Fibroblast of lung (primary cell): ENCODE results near the gene LTB. TPM values are rescaled to one million over a fixed set of nuclear protein-coding genes. Genes with fewer than 3 reads are reported as not detected.

Source experiments
- DNase-seq, 2 donors: peaks; one replicate each; pipeline versions ENCODE4 v3.0.0 to v3.0.0-alpha.2; 2010; ENCODE audit warnings: low read depth in 2 of 2
- H2AFZ ChIP-seq: 2 replicates; pipeline ENCODE4 v1.5.1; 2012; ENCODE audit warnings: low read length, control low read depth, inconsistent platforms
- H3K27ac ChIP-seq: 2 replicates; pipeline ENCODE4 v1.5.1; 2011; ENCODE audit warnings: low read length, control low read depth; ENCODE audit not compliant: insufficient read depth
- H3K27me3 ChIP-seq: 2 replicates; pipeline ENCODE4 v1.5.1; 2011; ENCODE audit warnings: mild to moderate bottlenecking, low read length; ENCODE audit not compliant: control insufficient read depth, insufficient read depth
- H3K36me3 ChIP-seq: 2 replicates; pipeline ENCODE4 v1.5.1; 2011; ENCODE audit warnings: low read length; ENCODE audit not compliant: control insufficient read depth, insufficient read depth
- H3K4me1 ChIP-seq: 2 replicates; pipeline ENCODE4 v1.5.1; 2011; ENCODE audit warnings: low read length; ENCODE audit not compliant: control insufficient read depth, insufficient read depth; ENCODE audit errors: extremely low read depth
- H3K4me2 ChIP-seq: 2 replicates; pipeline ENCODE4 v1.5.1; 2011; ENCODE audit warnings: low read length, control low read depth; ENCODE audit not compliant: insufficient read depth; ENCODE audit errors: extremely low read depth
- H3K4me3 ChIP-seq, 4 experiments: fragments of 200-600 bp in 1 of 4; sonication (generic) in 1 of 4; replicated peaks in 1 of 4; 2 replicates each; pipeline ENCODE4 v1.5.1; 2011 to 2016; ENCODE audit warnings: low read length in 4 of 4, low read depth in 3 of 4, mild to moderate bottlenecking in 3 of 4, control low read depth in 2 of 4, inconsistent platforms in 1 of 4, mixed read lengths in 1 of 4; ENCODE audit not compliant: insufficient read depth in 1 of 4; ENCODE audit errors: control extremely low read depth in 1 of 4
- H3K79me2 ChIP-seq: 2 replicates; pipeline ENCODE4 v1.5.1; 2012; ENCODE audit warnings: mild to moderate bottlenecking, low read length, inconsistent platforms; ENCODE audit not compliant: control insufficient read depth, insufficient read depth
- H3K9ac ChIP-seq: 2 replicates; pipeline ENCODE4 v1.5.1; 2011; ENCODE audit warnings: mild to moderate bottlenecking, low read length, control low read depth; ENCODE audit not compliant: insufficient read depth
- H3K9me3 ChIP-seq: 2 replicates; pipeline ENCODE4 v1.5.1; 2012; ENCODE audit warnings: low read depth, low read length; ENCODE audit not compliant: control insufficient read depth, insufficient read depth
- H4K20me1 ChIP-seq: 2 replicates; pipeline ENCODE4 v1.5.1; 2011; ENCODE audit warnings: low read length; ENCODE audit not compliant: control insufficient read depth, insufficient read depth; ENCODE audit errors: extremely low read depth
- EZH2 ChIP-seq: IDR thresholded peaks from 2 replicates; pipeline ENCODE4 v1.5.1; 2012; ENCODE audit warnings: low read length, control low read depth, mild to moderate bottlenecking; ENCODE audit errors: missing control alignments
- polyA plus RNA-seq, 2 donors: library from polyadenylated mRNA; depleted of rRNA in 1 of 2; stranded (reverse) in 1 of 2; unstranded in 1 of 2; fragments of >200 nt; gene quantifications; 2 replicates each; pipeline ENCODE4 v1.2.1, GENCODE V29; 2011 to 2012; ENCODE audit warnings: missing spikeins in 1 of 2
- total RNA-seq: library from RNA; depleted of rRNA; stranded (reverse); fragments of >200 nt; gene quantifications from 2 replicates; pipeline ENCODE4 v1.2.1, GENCODE V29; 2014
- TF ChIP-seq, protein P1 (sequence below), 2 donors: IDR thresholded peaks in 1 of 2; conservative IDR thresholded peaks in 1 of 2; 1 replicate in 1 of 2; 2 replicates in 1 of 2; pipeline ENCODE4 v1.5.1; 2011 to 2012; ENCODE audit warnings: low read length in 2 of 2, control low read depth in 1 of 2, inconsistent platforms in 1 of 2, low read depth in 1 of 2, mild to moderate bottlenecking in 1 of 2

LTB gene
- total and polyA plus RNA-seq, 2 donors (not counting 1 experiment from before 2014, with no cell fraction given): not detected

- no peak overlapping the region for H3K27ac ChIP-seq
These were observed 8.8 kb downstream of the LTB start for GRCh38 chr6:31573239-31574105.

DNA sequence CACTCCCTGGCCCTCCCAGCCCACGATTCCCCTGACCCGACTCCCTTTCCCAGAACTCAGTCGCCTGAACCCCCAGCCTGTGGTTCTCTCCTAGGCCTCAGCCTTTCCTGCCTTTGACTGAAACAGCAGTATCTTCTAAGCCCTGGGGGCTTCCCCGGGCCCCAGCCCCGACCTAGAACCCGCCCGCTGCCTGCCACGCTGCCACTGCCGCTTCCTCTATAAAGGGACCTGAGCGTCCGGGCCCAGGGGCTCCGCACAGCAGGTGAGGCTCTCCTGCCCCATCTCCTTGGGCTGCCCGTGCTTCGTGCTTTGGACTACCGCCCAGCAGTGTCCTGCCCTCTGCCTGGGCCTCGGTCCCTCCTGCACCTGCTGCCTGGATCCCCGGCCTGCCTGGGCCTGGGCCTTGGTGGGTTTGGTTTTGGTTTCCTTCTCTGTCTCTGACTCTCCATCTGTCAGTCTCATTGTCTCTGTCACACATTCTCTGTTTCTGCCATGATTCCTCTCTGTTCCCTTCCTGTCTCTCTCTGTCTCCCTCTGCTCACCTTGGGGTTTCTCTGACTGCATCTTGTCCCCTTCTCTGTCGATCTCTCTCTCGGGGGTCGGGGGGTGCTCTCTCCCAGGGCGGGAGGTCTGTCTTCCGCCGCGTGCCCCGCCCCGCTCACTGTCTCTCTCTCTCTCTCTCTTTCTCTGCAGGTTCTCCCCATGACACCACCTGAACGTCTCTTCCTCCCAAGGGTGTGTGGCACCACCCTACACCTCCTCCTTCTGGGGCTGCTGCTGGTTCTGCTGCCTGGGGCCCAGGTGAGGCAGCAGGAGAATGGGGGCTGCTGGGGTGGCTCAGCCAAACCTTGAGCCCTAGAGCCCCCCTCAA is 9.9 kb downstream of the LTB start, which contains the start of gene LTA:
Gene LTA (plus strand): TSS at position 249 of the 871 bp plus-strand sequence. CDS start 454 bp downstream, at position 703.
- no peak for DNase-seq
- no peaks in the 10 kb centered on the region for H3K79me2 ChIP-seq
- TF ChIP-seq EZH2: no peak
- TF ChIP-seq, protein P1, sequence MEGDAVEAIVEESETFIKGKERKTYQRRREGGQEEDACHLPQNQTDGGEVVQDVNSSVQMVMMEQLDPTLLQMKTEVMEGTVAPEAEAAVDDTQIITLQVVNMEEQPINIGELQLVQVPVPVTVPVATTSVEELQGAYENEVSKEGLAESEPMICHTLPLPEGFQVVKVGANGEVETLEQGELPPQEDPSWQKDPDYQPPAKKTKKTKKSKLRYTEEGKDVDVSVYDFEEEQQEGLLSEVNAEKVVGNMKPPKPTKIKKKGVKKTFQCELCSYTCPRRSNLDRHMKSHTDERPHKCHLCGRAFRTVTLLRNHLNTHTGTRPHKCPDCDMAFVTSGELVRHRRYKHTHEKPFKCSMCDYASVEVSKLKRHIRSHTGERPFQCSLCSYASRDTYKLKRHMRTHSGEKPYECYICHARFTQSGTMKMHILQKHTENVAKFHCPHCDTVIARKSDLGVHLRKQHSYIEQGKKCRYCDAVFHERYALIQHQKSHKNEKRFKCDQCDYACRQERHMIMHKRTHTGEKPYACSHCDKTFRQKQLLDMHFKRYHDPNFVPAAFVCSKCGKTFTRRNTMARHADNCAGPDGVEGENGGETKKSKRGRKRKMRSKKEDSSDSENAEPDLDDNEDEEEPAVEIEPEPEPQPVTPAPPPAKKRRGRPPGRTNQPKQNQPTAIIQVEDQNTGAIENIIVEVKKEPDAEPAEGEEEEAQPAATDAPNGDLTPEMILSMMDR (conservative IDR thresholded peaks at IDR 0.05 in 1 of 2, IDR thresholded peaks at IDR 0.05 in 1 of 2; ENCODE audit: low read depth in 1 of 2, low read length in 2 of 2): no peak
- H3K9me3 ChIP-seq: no peaks in the 10 kb centered on the region
- H3K4me1 ChIP-seq: no peaks in the 10 kb centered on the region
- H3K4me2 ChIP-seq: no peak within 1 kb of the TSS
- peaks cover 33% of the 10 kb centered on the region for H3K27me3 ChIP-seq
- H4K20me1 ChIP-seq: no peaks in the 10 kb centered on the region
- H3K4me3 ChIP-seq: no peak within 1 kb of the TSS
- H3K36me3 ChIP-seq: no peaks in the 10 kb centered on the region
- no peak within 1 kb of the TSS for H2AFZ ChIP-seq
- H3K9ac ChIP-seq: no peak within 1 kb of the TSS
- H3K27ac ChIP-seq: no peak within 1 kb of the TSS

More at GRCh38 chr6:31573239-31574105, 8.8 kb downstream of the LTB start:
- H3K36me3 ChIP-seq: no peaks in the 10 kb centered on the region
- TF ChIP-seq, protein P1 (conservative IDR thresholded peaks at IDR 0.05 in 1 of 2, IDR thresholded peaks at IDR 0.05 in 1 of 2; ENCODE audit: low read depth in 1 of 2, low read length in 2 of 2): no peak
- no peak for TF ChIP-seq EZH2
- no peak for DNase-seq
- no peak overlapping the region for H3K9ac ChIP-seq
- no peaks in the 10 kb centered on the region for H4K20me1 ChIP-seq
- H3K27me3 ChIP-seq: peaks cover 32% of the 10 kb centered on the region
- no peak overlapping the region for H3K4me3 ChIP-seq
- H3K79me2 ChIP-seq: no peaks in the 10 kb centered on the region
- no peaks in the 10 kb centered on the region for H3K4me1 ChIP-seq
- no peak overlapping the region for H3K4me2 ChIP-seq
- H3K9me3 ChIP-seq: no peaks in the 10 kb centered on the region
- no peak overlapping the region for H2AFZ ChIP-seq
